Keratinocyte (primary cell): Measurements from ENCODE around the gene STIP1. TPM values are rescaled to one million over a fixed set of nuclear protein-coding genes. Genes with fewer than 3 reads are reported as not detected.

Source experiments
- DNase-seq: peaks from one replicate; pipeline ENCODE4 v3.0.0-alpha.2; 2011; ENCODE audit warnings: low read depth, missing footprints, low spot score
- FAIRE-seq: peaks from 2 replicates; lab custom pipeline; 2011; peaks lifted over from hg19 to GRCh38; lab: Jason Lieb, UNC
- H2AFZ ChIP-seq: 2 replicates; pipeline ENCODE4 v1.6.0; 2012; ENCODE audit warnings: low read length, control low read depth, inconsistent platforms; ENCODE audit not compliant: control insufficient read depth
- H3K27ac ChIP-seq: 2 replicates; pipeline ENCODE4 v1.5.1; 2011; ENCODE audit warnings: low read length; ENCODE audit not compliant: control insufficient read depth, insufficient read depth
- H3K27me3 ChIP-seq: 3 replicates; pipeline ENCODE4 v1.6.0; 2011; ENCODE audit warnings: low read length; ENCODE audit not compliant: control insufficient read depth, insufficient read depth; ENCODE audit errors: extremely low read depth
- H3K36me3 ChIP-seq, 2 experiments: 2 replicates in 1 of 2; 3 replicates in 1 of 2; pipeline ENCODE4 v1.5.1; 2011; ENCODE audit warnings: low read length in 2 of 2, mild to moderate bottlenecking in 1 of 2; ENCODE audit not compliant: control insufficient read depth in 2 of 2, insufficient read depth in 2 of 2; ENCODE audit errors: extremely low read depth in 1 of 2
- H3K4me1 ChIP-seq: 3 replicates; pipeline ENCODE4 v1.5.1; 2011; ENCODE audit warnings: low read length; ENCODE audit not compliant: control insufficient read depth, insufficient read depth; ENCODE audit errors: extremely low read depth
- H3K4me2 ChIP-seq: 3 replicates; pipeline ENCODE4 v1.6.0; 2011; ENCODE audit warnings: low read depth, low read length; ENCODE audit not compliant: control insufficient read depth, insufficient read depth; ENCODE audit errors: extremely low read depth
- H3K4me3 ChIP-seq, 3 experiments: fragments of 200-600 bp in 1 of 3; sonication (generic) in 1 of 3; 2 replicates in 2 of 3; 3 replicates in 1 of 3; pipeline ENCODE4 v1.5.1; 2011 to 2016; ENCODE audit warnings: low read length in 3 of 3, mild to moderate bottlenecking in 3 of 3, control low read depth in 2 of 3, inconsistent platforms in 1 of 3, low read depth in 1 of 3, mixed read lengths in 1 of 3, mixed run types in 1 of 3, moderate library complexity in 1 of 3; ENCODE audit not compliant: control insufficient read depth in 2 of 3, insufficient read depth in 2 of 3; ENCODE audit errors: extremely low read depth in 1 of 3
- H3K79me2 ChIP-seq: 2 replicates; pipeline ENCODE4 v1.6.0; 2012; ENCODE audit warnings: low read length; ENCODE audit not compliant: control insufficient read depth, insufficient read depth
- H3K9ac ChIP-seq: 3 replicates; pipeline ENCODE4 v1.6.0; 2011; ENCODE audit warnings: low read length; ENCODE audit not compliant: control insufficient read depth, insufficient read depth; ENCODE audit errors: extremely low read depth
- H3K9me1 ChIP-seq: 3 replicates; pipeline ENCODE4 v1.6.0; 2011; ENCODE audit warnings: low read length; ENCODE audit not compliant: control insufficient read depth, insufficient read depth; ENCODE audit errors: extremely low read depth
- H3K9me3 ChIP-seq: 2 replicates; pipeline ENCODE4 v1.5.1; 2012; ENCODE audit warnings: low read depth, low read length; ENCODE audit not compliant: control insufficient read depth
- H4K20me1 ChIP-seq: 3 replicates; pipeline ENCODE4 v1.6.0; 2011; ENCODE audit warnings: low read length; ENCODE audit not compliant: control insufficient read depth, insufficient read depth; ENCODE audit errors: extremely low read depth
- EZH2 ChIP-seq: IDR thresholded peaks from one replicate; pipeline ENCODE4 v1.6.1; 2012; ENCODE audit warnings: inconsistent platforms, mild to moderate bottlenecking, low read length, moderate library complexity
- dilution Hi-C: fragments of 300-500 bp; cut with MboI; formaldehyde crosslinking; loops from one replicate; pipeline ENCODE4 v1.7.0; 2020; ENCODE audit warnings: low sequenced_read_pairs; ENCODE audit not compliant: extremely low pct_ligation_motif_present
- polyA plus RNA-seq, 5 experiments: library from polyadenylated mRNA; depleted of rRNA in 3 of 5; stranded (reverse) in 3 of 5; stranded (forward) in 1 of 5; unstranded in 1 of 5; fragments of >200 nt; gene quantifications; 1 replicate in 1 of 5; 2 replicates in 3 of 5; 3 replicates in 1 of 5; pipeline versions ENCODE4 v1.2.1 to v1.2.3, GENCODE V29; 2011 to 2012; ENCODE audit warnings: missing spikeins in 2 of 5, low read depth in 1 of 5, low replicate concordance in 1 of 5
- TF ChIP-seq, protein P1 (sequence below), 3 experiments: IDR thresholded peaks in 1 of 3; conservative IDR thresholded peaks in 1 of 3; optimal IDR thresholded peaks in 1 of 3; 2 replicates in 2 of 3; 3 replicates in 1 of 3; pipeline versions ENCODE3 to v1.5.1; 2011; ENCODE audit warnings: low read length in 3 of 3, mild to moderate bottlenecking in 3 of 3, moderate library complexity in 2 of 3, control low read depth in 1 of 3, inconsistent platforms in 1 of 3; ENCODE audit not compliant: insufficient read depth in 2 of 3; ENCODE audit errors: extremely low read depth in 1 of 3

STIP1 gene
- polyA plus RNA-seq, 1 donor (not counting 4 experiments of a cell fraction or from before 2014, with no cell fraction given) = 206 TPM

DNA sequence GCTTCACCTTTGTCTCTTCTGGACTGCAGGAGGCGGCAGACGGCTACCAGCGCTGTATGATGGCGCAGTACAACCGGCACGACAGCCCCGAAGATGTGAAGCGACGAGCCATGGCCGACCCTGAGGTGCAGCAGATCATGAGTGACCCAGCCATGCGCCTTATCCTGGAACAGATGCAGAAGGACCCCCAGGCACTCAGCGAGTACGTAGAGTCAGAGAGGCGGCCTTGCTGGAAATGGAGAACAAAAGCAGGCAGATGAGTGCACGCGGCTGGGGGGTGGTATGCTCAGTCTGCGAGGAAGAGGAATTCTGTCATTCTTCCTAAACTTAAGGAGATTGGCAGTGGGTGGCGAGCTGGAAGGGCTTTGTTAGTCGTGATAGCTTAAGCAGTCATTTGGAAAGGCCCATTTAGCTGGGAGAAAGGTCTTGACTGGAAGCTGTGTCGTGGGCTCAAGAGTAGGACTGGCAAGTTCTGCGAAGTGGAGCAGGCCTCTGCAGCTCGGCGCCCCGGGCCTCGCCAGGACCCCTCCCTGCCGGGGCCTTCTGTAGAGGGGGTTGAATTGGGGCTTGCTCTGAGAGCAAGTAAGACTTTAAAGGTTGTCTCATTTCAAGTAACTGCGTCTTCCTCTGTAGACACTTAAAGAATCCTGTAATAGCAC lies 17.6 kb downstream of the STIP1 start:
- no peaks in the 10 kb centered on the region for H3K9me3 ChIP-seq
- no peak overlapping the region for H3K27ac ChIP-seq
- dilution Hi-C loops = no loop called here
- no peaks in the 10 kb centered on the region for H3K79me2 ChIP-seq
- H2AFZ ChIP-seq = no peak overlapping the region
- H3K4me2 ChIP-seq = no peak overlapping the region
- DNase-seq = no peak
- no peak overlapping the region for H3K4me3 ChIP-seq
- no peak overlapping the region for H3K9ac ChIP-seq
- H3K27me3 ChIP-seq = no peaks in the 10 kb centered on the region
- peaks cover 17% of the 10 kb centered on the region for H4K20me1 ChIP-seq
- no peaks in the 10 kb centered on the region for H3K9me1 ChIP-seq
- FAIRE-seq = no peak
- H3K36me3 ChIP-seq = peaks cover 35 to 55% of the 10 kb centered on the region in 2 experiments
- no peaks in the 10 kb centered on the region for H3K4me1 ChIP-seq
- TF ChIP-seq, protein P1, sequence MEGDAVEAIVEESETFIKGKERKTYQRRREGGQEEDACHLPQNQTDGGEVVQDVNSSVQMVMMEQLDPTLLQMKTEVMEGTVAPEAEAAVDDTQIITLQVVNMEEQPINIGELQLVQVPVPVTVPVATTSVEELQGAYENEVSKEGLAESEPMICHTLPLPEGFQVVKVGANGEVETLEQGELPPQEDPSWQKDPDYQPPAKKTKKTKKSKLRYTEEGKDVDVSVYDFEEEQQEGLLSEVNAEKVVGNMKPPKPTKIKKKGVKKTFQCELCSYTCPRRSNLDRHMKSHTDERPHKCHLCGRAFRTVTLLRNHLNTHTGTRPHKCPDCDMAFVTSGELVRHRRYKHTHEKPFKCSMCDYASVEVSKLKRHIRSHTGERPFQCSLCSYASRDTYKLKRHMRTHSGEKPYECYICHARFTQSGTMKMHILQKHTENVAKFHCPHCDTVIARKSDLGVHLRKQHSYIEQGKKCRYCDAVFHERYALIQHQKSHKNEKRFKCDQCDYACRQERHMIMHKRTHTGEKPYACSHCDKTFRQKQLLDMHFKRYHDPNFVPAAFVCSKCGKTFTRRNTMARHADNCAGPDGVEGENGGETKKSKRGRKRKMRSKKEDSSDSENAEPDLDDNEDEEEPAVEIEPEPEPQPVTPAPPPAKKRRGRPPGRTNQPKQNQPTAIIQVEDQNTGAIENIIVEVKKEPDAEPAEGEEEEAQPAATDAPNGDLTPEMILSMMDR (optimal IDR thresholded peaks at IDR 0.05 in 1 of 3, IDR thresholded peaks at IDR 0.05 in 1 of 3, conservative IDR thresholded peaks at IDR 0.05 in 1 of 3; ENCODE audit: extremely low read depth in 1 of 3, insufficient read depth in 2 of 3, low read length in 3 of 3) = no peak
- no peak for TF ChIP-seq EZH2

DNA sequence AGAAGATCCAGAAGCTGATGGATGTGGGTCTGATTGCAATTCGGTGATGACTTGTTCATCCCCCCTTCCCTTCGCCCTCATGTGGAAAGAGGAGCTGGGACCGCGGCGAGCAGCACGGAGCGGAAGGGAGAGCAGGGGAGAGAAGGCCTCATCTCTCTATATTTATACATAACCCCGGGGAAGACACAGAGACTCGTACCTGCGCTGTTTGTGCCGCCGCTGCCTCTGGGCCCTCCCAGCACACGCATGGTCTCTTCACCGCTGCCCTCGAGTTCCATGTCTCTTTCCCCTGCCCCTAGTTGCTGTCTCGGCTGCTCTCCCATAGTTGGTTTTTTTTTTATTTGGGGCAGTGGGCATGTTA lies 18.1 kb downstream of the STIP1 start:
- H3K4me3 ChIP-seq = no peak overlapping the region
- no peaks in the 10 kb centered on the region for H3K27me3 ChIP-seq
- dilution Hi-C loops = no loop called here
- no peak for DNase-seq
- FAIRE-seq = no peak
- H3K79me2 ChIP-seq = no peaks in the 10 kb centered on the region
- TF ChIP-seq, protein P1 (optimal IDR thresholded peaks at IDR 0.05 in 1 of 3, IDR thresholded peaks at IDR 0.05 in 1 of 3, conservative IDR thresholded peaks at IDR 0.05 in 1 of 3; ENCODE audit: extremely low read depth in 1 of 3, insufficient read depth in 2 of 3, low read length in 3 of 3) = no peak
- TF ChIP-seq EZH2 = no peak
- no peak overlapping the region for H2AFZ ChIP-seq
- peaks cover 17% of the 10 kb centered on the region for H4K20me1 ChIP-seq
- H3K27ac ChIP-seq = no peak overlapping the region
- no peaks in the 10 kb centered on the region for H3K9me1 ChIP-seq
- H3K9ac ChIP-seq = no peak overlapping the region
- H3K36me3 ChIP-seq = peaks cover 35 to 52% of the 10 kb centered on the region in 2 experiments
- H3K4me2 ChIP-seq = no peak overlapping the region
- H3K4me1 ChIP-seq = no peaks in the 10 kb centered on the region
- no peaks in the 10 kb centered on the region for H3K9me3 ChIP-seq
